GM10847 (cell line): ENCODE data around the gene LBHD2.

Experiments used
- POLR2A ChIP-seq: IDR thresholded peaks from 2 replicates; pipeline ENCODE4 v1.6.1; 2011; ENCODE audit not compliant: insufficient read length; ENCODE audit errors: extremely low read depth

Gene LBHD2

DNA sequence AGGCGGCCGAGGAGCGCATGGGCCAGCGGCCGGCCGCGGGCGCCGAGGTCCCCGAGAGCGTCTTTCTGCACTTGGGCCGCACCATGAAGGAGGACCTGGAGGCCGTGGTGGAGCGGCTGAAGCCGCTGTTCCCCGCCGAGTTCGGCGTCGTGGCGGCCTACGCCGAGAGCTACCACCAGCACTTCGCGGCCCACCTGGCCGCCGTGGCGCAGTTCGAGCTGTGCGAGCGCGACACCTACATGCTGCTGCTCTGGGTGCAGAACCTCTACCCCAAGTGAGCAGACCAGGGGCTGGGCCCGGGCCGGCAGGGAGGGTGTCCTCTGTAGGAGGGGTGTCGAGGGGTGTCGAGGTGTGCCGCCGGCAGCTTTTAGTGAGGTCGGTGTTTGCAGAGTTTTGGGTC is 43.3 kb downstream of the LBHD2 start:
- no peak for TF ChIP-seq POLR2A

DNA sequence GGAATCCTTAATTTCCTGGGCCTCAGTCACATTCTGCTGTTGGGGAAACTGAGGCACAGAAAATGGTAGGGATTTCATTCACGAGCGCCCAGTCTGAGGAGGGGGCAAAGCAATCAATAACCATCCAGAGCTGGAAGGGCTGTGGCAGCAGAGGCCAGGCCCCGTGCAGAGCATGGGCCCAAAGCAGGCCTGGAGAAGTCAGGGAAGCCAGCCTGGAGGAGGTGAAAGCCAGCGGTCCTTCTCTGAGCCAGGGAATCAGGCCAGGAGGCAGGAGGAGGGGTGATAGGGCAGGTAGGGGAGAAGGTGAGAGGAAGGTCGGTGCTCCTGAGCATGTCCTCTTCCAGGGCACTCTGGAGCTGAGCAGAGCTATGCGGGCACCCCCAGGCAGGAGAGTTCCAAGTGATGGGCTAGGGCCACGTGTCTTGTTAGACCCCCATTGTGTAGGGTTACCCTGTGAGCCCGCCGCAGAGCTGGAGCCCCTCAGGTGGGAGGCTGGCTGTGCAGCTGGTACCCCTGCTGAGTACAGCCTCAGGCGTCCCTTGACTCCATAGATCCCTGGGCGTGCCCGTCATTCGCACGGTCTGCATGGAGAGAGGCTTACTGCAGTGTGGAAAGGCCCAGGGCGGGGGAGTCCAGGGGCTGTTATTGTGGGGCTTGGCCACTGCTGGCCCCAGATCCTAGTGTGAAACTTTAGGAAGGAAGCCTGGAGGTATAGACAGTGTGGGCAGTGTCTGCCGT is 44.0 kb downstream of the LBHD2 start:
- no peak for TF ChIP-seq POLR2A

DNA sequence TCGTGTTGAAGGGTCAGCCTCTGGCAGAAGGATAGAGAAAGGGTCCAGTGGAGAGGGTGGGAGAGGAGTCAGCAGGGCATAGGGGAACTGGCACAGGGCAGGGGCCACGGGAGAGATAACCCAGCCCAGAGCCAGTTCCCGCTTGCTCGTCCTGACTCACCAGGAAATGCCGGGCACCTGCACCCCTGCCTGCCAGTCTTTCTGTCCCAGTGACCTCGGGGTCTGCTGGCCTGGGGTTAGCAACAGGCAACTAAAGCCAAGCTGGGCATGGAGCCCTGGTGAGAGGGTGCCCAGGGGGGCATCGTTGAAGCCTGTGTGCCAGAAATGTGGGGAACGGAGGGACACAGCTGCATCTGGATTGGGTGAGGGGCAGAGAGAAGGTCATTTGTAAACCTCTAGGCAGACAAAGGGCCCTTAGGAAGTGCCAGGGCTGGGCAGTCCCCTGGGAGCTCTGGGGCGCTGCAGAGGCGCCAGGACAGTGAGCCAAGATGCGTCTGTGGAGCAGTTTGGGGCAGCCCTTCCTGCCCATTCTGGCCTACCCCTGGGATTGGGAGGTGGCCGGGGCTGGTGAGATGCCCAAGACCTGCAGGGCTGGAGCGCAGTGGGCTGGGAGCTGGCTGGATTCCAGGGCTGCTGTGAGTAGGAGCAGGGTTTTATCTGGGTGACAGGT is 44.8 kb downstream of the LBHD2 start:
- no peak for TF ChIP-seq POLR2A

DNA sequence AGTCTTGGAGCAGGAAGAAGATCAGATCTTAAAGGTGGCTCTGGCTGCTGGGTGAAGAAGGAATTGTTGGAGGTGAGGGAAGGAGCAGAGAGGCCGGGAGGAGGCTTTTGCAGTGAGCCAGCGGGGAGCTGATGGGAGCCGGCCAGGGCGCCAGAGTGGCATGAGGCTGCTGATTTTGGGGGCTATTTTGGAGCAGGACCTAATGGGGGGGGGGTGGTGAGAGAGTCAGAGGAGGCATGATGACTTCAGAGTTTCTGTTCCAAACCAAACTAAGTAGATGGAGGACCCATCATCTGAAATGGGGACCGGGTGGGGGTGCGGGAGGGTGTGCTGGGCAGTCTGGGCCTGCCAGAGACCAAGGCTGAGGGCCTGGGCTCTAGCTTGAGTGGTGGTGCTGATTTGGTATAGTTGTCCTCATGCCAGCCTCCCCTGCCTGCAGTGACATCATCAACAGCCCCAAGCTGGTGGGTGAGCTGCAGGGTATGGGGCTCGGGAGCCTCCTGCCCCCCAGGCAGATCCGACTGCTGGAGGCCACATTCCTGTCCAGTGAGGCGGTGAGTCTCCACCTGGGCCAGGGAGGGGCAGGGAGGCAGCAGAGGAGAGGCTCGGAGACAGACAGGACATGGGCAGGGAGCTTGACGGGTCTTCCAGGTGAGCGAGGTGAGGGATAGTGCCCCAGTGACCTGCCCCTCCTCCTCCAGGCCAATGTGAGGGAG is 45.4 kb downstream of the LBHD2 start:
- TF ChIP-seq POLR2A, result no peak

DNA sequence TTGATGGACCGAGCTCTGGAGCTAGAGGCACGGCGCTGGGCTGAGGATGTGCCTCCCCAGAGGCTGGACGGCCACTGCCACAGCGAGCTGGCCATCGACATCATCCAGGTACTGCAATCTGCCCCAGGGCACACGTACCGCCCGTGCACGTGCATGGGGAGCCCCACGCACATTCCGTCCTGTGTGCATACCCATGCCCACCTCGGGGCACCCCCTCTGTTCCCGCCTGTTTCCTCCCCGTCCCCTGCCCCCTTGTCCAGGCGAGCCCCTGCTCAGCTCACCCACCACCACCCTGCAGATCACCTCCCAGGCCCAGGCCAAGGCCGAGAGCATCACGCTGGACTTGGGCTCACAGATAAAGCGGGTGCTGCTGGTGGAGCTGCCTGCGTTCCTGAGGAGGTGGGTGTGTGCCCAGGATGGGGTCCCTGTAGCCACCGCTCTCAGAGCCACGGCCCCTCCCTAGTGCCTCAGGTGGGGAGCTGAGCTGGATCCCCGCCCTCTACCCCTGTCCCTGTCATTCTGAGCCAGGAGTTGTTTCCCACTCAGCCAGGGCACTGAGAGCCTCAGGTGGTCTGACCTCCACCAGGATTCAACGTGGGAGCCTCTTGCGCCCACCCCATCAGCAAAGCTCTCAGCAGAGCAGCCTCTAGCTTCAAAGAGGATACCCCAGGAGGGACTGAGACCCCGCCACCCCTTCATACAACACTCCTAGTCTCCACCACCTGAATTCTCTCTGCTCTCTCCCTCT is 46.2 kb downstream of the LBHD2 start:
- no peak for TF ChIP-seq POLR2A

DNA sequence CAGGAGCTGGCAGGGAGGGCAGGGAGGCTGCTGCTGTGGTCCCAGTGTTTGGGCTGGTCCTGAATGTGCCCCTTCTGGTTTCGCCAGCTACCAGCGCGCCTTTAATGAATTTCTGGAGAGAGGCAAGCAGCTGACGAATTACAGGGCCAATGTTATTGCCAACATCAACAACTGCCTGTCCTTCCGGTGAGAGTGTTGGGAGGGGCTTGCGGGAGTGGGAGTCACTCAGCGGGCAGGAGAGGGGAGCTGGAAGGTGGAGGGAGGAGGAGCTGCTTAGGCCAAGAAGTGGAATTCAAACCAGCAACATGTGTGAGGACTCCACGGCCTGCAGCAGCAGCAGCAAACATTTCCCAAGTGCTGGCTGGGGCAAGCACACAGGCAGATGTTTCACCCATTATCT is 47.0 kb downstream of the LBHD2 start:
- no peak for TF ChIP-seq POLR2A

DNA sequence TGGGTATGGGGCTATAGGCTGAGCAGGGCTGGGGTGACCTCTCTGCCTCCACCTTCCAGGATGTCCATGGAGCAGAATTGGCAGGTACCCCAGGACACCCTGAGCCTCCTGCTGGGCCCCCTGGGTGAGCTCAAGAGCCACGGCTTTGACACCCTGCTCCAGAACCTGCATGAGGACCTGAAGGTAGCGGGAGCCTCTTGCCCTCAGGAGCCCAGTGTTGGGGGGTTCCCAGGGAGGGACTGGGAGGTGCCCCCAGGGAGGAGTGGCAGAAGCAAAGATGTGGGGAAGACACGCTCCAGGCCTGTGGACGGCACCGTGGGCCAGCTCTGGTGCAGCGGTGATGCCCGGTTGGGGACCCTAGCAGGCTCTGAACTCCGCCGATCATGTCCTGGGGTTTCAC is 47.6 kb downstream of the LBHD2 start:
- no peak for TF ChIP-seq POLR2A

DNA sequence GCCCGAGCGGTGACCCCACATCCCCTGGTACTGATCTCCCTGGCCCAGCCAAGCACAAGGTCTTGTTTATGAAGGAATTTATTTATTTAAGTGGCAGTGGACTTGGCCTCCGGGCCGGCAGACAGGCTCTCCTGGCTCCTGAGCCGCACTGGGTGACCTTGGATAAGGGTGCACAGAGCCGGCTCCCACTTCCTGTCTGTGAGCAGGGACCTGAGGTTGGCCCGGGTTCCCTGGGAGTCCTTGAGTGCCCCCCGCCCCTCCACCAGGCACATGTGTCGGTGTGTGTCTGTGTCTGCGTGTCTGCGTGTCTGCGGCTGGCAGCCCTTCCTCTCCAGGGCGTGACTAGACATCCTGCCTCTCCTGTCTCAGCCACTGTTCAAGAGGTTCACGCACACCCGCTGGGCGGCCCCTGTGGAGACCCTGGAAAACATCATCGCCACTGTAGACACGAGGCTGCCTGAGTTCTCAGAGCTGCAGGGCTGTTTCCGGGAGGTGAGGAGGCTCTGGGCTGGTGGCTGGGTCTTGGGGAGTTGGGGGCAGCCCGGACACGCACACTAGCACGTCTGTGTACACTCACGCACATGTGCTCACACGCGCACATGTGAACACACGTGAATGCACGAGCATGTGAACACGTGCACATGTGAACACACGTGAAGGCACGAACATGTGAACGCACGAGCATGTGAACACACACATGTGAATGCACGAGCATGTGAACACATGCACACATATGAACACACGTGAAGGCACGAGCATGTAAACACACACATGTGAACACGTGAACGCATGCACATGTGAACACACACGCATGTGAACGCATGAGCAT is 48.6 kb downstream of the LBHD2 start:
- no peak for TF ChIP-seq POLR2A

DNA sequence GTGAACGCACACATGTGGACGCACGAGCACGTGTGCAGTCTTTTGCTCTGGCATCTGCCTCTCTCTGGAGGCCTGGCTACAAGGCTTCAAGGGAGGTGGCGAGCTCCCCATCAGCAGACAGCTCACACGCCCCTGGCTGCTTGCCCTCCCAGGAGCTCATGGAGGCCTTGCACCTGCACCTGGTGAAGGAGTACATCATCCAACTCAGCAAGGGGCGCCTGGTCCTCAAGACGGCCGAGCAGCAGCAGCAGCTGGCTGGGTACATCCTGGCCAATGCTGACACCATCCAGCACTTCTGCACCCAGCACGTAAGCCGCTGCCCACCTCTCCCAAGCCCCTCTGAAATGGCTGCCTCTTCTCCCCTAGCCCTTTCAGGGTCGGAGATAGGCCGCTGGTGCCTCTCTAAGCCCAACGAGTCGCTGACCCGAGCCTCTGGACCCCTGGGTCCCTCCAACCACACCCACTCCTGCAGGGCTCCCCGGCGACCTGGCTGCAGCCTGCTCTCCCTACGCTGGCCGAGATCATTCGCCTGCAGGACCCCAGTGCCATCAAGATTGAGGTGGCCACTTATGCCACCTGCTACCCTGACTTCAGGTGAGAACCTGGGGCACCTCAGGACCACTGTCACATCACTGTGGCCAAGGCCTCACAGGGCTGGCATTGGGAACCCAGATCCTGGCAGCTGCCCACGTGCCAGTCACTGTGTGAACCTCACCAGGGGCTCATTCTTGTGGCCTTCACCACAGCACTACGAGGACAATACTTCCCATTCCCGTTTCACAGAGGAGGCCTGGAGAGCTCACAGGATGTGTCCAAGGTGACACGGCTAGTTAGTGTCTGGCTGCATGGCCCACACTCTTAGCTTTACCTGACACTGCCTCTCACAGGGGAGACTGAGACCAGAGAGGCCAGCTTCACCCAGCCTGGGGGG is 49.5 kb downstream of the LBHD2 start:
- TF ChIP-seq POLR2A, result no peak

DNA sequence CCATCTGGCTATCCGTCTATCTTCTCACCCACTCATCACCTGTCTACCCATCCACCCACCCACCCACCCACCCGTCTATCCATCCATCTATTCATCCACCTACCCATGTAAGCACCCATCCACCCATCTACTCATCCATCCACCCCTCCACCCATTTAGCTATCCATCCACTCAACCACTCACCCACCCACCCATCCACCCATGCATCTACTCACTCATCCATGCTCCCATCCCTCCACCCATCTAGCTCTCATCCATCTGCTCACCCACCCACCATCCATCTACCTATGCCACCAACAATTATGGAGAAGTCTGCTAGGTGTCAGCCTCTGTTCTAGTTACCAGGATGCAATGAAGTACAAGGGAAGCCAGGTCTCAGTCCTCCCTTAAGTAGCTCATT is 50.4 kb downstream of the LBHD2 start:
- no peak for TF ChIP-seq POLR2A

DNA sequence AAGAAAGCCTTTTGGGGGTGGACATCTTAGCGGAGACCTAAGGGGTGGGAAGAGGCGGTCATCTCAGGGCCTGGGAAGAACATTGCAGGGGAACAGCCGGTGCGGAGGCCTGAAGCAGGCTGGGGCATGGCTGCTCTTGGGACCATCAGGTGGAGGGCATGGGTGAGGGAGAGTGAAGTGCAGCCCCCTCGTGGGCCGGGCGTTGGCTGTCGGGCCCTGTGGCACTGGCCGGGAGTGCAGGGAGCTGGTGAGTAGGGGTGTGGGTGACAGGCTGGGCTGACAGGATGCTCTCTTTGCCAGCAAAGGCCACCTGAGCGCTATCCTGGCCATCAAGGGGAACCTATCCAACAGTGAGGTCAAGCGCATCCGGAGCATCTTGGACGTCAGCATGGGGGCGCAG is 50.9 kb downstream of the LBHD2 start:
- no peak for TF ChIP-seq POLR2A

DNA sequence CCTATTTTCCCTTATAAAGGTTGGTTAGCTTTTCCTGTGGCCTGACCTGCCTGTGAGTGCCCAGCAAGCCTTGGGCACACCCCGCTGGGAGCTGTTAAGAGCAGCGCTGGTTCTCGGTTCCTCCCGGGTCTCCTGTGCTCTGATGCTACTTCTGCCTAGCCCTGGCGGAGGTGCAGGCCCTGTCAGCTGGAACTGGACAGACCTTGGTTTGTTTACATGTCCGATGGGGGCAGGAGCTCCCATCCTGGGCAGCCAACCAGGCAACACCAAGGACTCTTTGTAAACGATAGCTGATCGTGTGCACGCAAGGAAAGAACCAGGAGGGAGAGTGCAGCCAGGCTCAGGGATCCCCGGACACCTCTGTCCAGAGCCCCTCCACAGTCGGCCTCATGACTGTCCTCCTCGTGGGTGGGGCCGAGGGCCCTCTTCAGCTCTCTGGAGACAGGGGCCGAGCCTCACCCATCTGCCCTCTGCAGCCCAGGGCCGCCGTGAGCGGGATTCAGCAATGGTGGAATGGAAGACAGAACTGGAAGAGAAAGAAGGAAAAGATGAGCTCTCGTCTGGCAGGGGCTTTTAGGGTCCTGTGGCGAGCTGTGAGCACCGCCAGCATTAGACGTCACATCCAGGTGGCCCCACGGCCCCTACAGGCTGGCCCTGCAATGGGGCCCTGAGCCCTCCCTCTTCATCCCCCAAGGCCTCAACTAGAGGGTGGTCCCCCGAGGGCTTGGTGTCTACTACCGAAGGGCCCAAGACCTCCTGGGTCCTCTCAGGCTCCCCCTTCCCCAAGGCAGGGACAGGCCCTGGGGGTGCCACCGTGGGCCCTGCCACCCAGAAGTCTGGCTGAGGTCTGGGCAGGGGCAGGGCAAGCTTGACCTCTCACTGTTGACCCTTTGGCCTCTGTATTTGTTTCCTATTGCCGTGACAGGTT is 51.6 kb downstream of the LBHD2 start:
- TF ChIP-seq POLR2A, result no peak
